Right cardiac atrium (tissue), 5 donors: ENCODE results near the gene HNRNPH1. TPM values are rescaled to one million over a fixed set of nuclear protein-coding genes. Genes with fewer than 3 reads are reported as not detected.
A peak's percentile ranks its signal among the peaks of the same experiment; 100 is the strongest.

Experiments
- ATAC-seq, 2 donors: fragments of 200-7000 bp; cut with Tn5 transposase; one replicate each; pipeline versions ENCODE4 v1.8.0 to v1.9.1; 2020; ENCODE audit warnings: moderate library complexity in 2 of 2, mild to moderate bottlenecking in 1 of 2
- DNase-seq, 3 donors: peaks; one replicate each; pipeline ENCODE4 v3.0.0-alpha.2; 2020
- H3K27ac ChIP-seq: one replicate; pipeline ENCODE4 v1.5.1; 2013; ENCODE audit warnings: mild to moderate bottlenecking, low read length, control low read depth, moderate library complexity
- H3K27me3 ChIP-seq: one replicate; pipeline ENCODE4 v1.6.1; 2013; ENCODE audit not compliant: control insufficient read depth, insufficient read depth
- H3K4me1 ChIP-seq: one replicate; pipeline ENCODE4 v1.6.1; 2013; ENCODE audit warnings: low read length; ENCODE audit not compliant: control insufficient read depth, insufficient read depth
- H3K4me3 ChIP-seq: one replicate; pipeline ENCODE4 v1.5.1; 2013; ENCODE audit warnings: low read length, control low read depth
- H3K9me3 ChIP-seq: one replicate; pipeline ENCODE4 v1.6.1; 2013; ENCODE audit warnings: low read length; ENCODE audit not compliant: control insufficient read depth
- WGBS: extraction: QIAGEN DNeasy Blood & Tissue Kit; methylation state at CpG from one replicate; pipeline ENCODE4 v1.1.7; 2013; 5-methylcytosine and 5-hydroxymethylcytosine counted together
- intact Hi-C, 4 donors: fragments of 100-400 bp; cut with DNase I; formaldehyde crosslinking; loops; one replicate each; pipeline versions ENCODE4 v1.11.0 to v1.14.0; 2022 to 2023
- polyA plus RNA-seq: library from polyadenylated mRNA; stranded (reverse); fragments of 200-250 nt; gene quantifications from one replicate; pipeline ENCODE4 v1.2.3, GENCODE V29; 2013
- total RNA-seq, 4 donors: library from RNA; stranded (reverse); fragmentation: NEBNext Ultra II Directional; extraction: Animal tissue kit (Norgen Biotek cat#: 25700); gene quantifications; one replicate each; pipeline ENCODE4 v1.2.1, GENCODE V29; 2021
- donor health status: healthy with polysubstance abuse.
- donor health status: DM: no; HTN: yes; CAD: no.
- donor health status: DM: no; HTN: no; CAD: no.
- donor health status: DM: no; HTN: yes; CAD: no; lungs with severe emphysema.
- donor health status: DM: yes; HTN: yes; CAD: no.

HNRNPH1 gene
- total and polyA plus RNA-seq, 5 donors = 121 to 253 (median 214) TPM

DNA sequence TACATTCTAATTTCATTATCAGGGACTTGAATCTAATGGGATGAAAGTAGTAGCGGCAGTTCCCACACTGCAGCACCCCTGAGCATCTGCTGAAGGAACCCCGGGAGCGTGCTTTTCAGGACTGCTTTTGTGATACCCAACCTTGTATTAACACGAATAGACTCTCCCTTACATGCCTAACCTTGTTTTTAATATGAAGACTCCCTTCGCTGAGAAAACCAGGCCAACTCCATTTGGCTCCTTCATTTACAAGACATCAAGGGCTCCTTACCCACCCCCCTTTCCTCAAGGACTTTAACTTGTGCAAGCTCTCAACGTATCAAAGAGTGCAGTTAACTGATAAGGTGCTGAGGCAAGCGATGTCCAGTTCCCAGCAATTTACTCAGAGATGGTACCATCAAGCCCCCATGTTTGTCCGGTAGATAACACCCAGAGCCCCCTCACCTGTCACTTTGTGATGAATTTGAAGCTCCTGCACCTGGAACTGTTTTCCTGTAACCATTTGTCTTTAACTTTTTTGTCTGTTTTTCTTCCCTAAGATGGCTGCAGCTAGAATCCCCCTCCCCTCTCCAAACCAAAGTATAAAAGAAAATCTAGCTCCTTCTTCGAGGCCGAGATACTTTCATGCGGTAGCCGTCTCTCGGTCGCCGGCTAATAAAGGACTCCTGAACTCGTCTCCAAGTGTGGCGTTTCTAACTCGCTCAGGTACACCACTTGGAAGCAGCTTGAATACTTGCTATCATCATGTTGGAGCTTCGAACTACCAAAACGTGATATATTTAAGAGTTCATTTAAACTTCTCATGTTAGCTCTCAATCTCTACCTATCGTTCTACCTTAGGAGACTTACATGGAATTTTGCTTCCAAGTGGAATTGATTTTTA, 10.7 kb downstream of the HNRNPH1 start:
- Histone ChIP-seq H3K4me3 (no peak overlapping the region), H3K27ac (no peak overlapping the region), H3K9me3 (no peaks in the 10 kb centered on the region), H3K4me1 (peaks cover 2% of the 10 kb centered on the region), H3K27me3 (no peaks in the 10 kb centered on the region)
- WGBS = 82% methylated on average over 21 of the region's 21 CpGs
- ATAC-seq (no peak), DNase-seq (peak in 1 of 3 donors; percentile 7)
- intact Hi-C loops = no loop called here

- Histone ChIP-seq H3K4me3 (no peak overlapping the region), H3K27ac (no peak overlapping the region), H3K27me3 (no peaks in the 10 kb centered on the region), H3K4me1 (peaks cover 6% of the 10 kb centered on the region), H3K9me3 (no peaks in the 10 kb centered on the region)
- intact Hi-C loops = no loop called here
- ATAC-seq = no peak
- no peak for DNase-seq
Measured at GRCh38 chr5:179610903-179611265, 12.6 kb downstream of the HNRNPH1 start.

GRCh38 chr5:179610109-179610902, 13.2 kb downstream of the HNRNPH1 start:
- 60% methylated on average over 23 of the region's 23 CpGs for WGBS
- no peak overlapping the region for H3K27ac ChIP-seq
- H3K27me3 ChIP-seq = no peaks in the 10 kb centered on the region
- no peak overlapping the region for H3K4me3 ChIP-seq
- ATAC-seq (peak; percentile 41 to 61), DNase-seq (peak; percentile 56 to 76 (median 59))
- H3K9me3 ChIP-seq = no peaks in the 10 kb centered on the region
- peaks cover 6% of the 10 kb centered on the region for H3K4me1 ChIP-seq
- intact Hi-C loops = no loop called here

- Histone ChIP-seq H3K9me3 (no peaks in the 10 kb centered on the region), H3K4me3 (no peak overlapping the region), H3K27me3 (no peaks in the 10 kb centered on the region), H3K4me1 (peaks cover 6% of the 10 kb centered on the region), H3K27ac (no peak overlapping the region)
- intact Hi-C loops = no loop called here
- DNase-seq (no peak), ATAC-seq (no peak)
- 77% methylated on average over 8 of the region's 8 CpGs for WGBS
Measured at GRCh38 chr5:179609834-179610108, 13.7 kb downstream of the HNRNPH1 start.

GRCh38 chr5:179608131-179608581, 15.3 kb downstream of the HNRNPH1 start:
- Histone ChIP-seq H3K4me1 (peaks cover 6% of the 10 kb centered on the region), H3K27me3 (no peaks in the 10 kb centered on the region), H3K9me3 (no peaks in the 10 kb centered on the region), H3K4me3 (no peak overlapping the region), H3K27ac (no peak overlapping the region)
- DNase-seq (peak in 1 of 3 donors; percentile 34), ATAC-seq (peak in 1 of 2 donors; percentile 3)
- 55% methylated on average over 5 of the region's 5 CpGs for WGBS
- intact Hi-C loops = no loop called here

GRCh38 chr5:179607160-179607931, 16.1 kb downstream of the HNRNPH1 start:
- Histone ChIP-seq H3K27me3 (no peaks in the 10 kb centered on the region), H3K9me3 (no peaks in the 10 kb centered on the region), H3K4me3 (no peak overlapping the region), H3K4me1 (peaks cover 6% of the 10 kb centered on the region), H3K27ac (no peak overlapping the region)
- DNase-seq (peak; percentile 60 to 80 (median 73)), ATAC-seq (peak; percentile 25 to 50)
- WGBS = 60% methylated on average over 19 of the region's 19 CpGs
- intact Hi-C loops = no loop called here

GRCh38 chr5:179606910-179607159, 16.6 kb downstream of the HNRNPH1 start:
- H3K9me3 ChIP-seq = no peaks in the 10 kb centered on the region
- H3K27me3 ChIP-seq = no peaks in the 10 kb centered on the region
- H3K4me3 ChIP-seq = no peak overlapping the region
- WGBS = 87% methylated on average over 6 of the region's 6 CpGs
- ATAC-seq = peak in 1 of 2 donors; percentile 0
- peak in 1 of 3 donors; percentile 50 for DNase-seq
- intact Hi-C loops = no loop called here
- peaks cover 4% of the 10 kb centered on the region for H3K4me1 ChIP-seq
- no peak overlapping the region for H3K27ac ChIP-seq

GRCh38 chr5:179606071-179606909, 17.2 kb downstream of the HNRNPH1 start:
- Histone ChIP-seq H3K9me3 (no peaks in the 10 kb centered on the region), H3K4me3 (no peak overlapping the region), H3K27ac (no peak overlapping the region), H3K4me1 (peaks cover 3% of the 10 kb centered on the region), H3K27me3 (no peaks in the 10 kb centered on the region)
- 83% methylated on average over 21 of the region's 21 CpGs for WGBS
- DNase-seq (peak in 1 of 3 donors; percentile 54), ATAC-seq (no peak)
- intact Hi-C loops = no loop called here

DNA sequence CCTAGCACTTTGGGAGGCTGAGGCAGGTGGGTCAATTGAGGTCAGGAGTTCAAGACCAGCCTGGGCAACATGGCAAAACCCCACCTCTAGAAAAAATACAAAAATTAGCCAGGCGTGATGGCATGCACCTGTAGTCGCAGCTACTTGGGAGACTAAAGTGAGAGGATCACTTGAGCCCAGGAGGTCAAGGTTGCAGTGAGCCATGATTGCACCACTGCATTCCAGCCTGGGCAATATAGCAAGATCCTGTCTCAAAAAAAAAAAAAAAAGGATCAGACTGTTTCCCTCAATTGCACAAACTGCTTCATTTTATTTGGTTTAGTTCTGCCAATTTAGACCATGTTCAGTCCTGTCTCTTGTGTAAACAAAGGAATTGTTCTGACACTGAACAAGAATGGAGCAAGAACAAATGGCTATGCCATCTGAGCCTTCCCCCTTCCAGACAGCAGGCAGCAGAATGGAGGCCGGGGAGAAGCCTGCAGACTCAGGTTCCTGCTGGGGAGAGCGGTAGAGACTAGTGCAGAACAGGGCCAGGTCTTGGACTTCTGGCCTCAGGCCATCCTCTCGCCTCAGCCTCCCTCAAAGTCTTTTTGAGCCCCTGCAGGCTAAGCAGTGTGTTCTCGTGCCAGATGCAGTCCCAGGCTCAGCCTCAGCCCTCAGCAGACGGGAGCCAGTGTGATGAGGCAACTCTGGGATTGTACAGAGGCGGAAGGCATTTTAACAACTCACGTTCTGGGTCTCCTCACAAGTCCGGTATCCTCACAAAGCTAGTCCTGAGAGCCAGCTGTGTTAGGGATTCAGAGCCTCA, 18.2 kb downstream of the HNRNPH1 start:
- no peak overlapping the region for H3K27ac ChIP-seq
- DNase-seq (peak; percentile 54 to 68 (median 67)), ATAC-seq (peak; percentile 13 to 22)
- WGBS = 70% methylated on average over 10 of the region's 10 CpGs
- intact Hi-C loops = no loop called here
- no peak overlapping the region for H3K4me3 ChIP-seq
- H3K9me3 ChIP-seq = no peaks in the 10 kb centered on the region
- H3K4me1 ChIP-seq = peaks cover 3% of the 10 kb centered on the region
- H3K27me3 ChIP-seq = no peaks in the 10 kb centered on the region

GRCh38 chr5:179603308-179603707, 20.2 kb downstream of the HNRNPH1 start:
- no peak overlapping the region for H3K27ac ChIP-seq
- DNase-seq (peak in 1 of 3 donors; percentile 52), ATAC-seq (no peak)
- H3K4me3 ChIP-seq = no peak overlapping the region
- no peaks in the 10 kb centered on the region for H3K9me3 ChIP-seq
- WGBS = 90% methylated on average over 12 of the region's 12 CpGs
- intact Hi-C loops = no loop called here
- peaks cover 3% of the 10 kb centered on the region for H3K4me1 ChIP-seq
- H3K27me3 ChIP-seq = no peaks in the 10 kb centered on the region
